ENCODE results near the gene PITRM1. TPM values are rescaled to one million over a fixed set of nuclear protein-coding genes. Genes with fewer than 3 reads are reported as not detected.

Gene PITRM1
- total RNA-seq, 1 donor from 2014 or later: 80.4 TPM

GRCh38 chr10:3152566-3152935, 20.0 kb downstream of the PITRM1 start:
- H3K27ac ChIP-seq (ENCODE audit: low read depth, low read length): no peak overlapping the region
- no peaks in the 10 kb centered on the region for H3K9me3 ChIP-seq (ENCODE audit: insufficient read depth, low read depth, low read length)
- no peaks in the 10 kb centered on the region for H3K9me3 Mint-ChIP-seq (ENCODE audit: unreplicated experiment)
- no peak overlapping the region for H3K4me3 ChIP-seq (ENCODE audit: insufficient read depth, low read depth, low read length)
- H3K27me3 Mint-ChIP-seq (ENCODE audit: low read depth, unreplicated experiment): no peaks in the 10 kb centered on the region
- no peak for FAIRE-seq
- peaks cover 25% of the 10 kb centered on the region for H3K36me3 Mint-ChIP-seq (ENCODE audit: low read depth, unreplicated experiment)
- H3K79me2 ChIP-seq (ENCODE audit: insufficient read depth, low read length): no peaks in the 10 kb centered on the region
- no peaks in the 10 kb centered on the region for H3K27me3 ChIP-seq (ENCODE audit: insufficient read depth, low read length)
- H2AFZ ChIP-seq (ENCODE audit: low read depth, low read length): no peak overlapping the region
- H3K4me3 Mint-ChIP-seq (ENCODE audit: unreplicated experiment): no peak overlapping the region
- no peak overlapping the region for H3K4me2 ChIP-seq (ENCODE audit: low read length)
- no peaks in the 10 kb centered on the region for H3K4me1 Mint-ChIP-seq (ENCODE audit: low read depth, unreplicated experiment)
- H3K27ac Mint-ChIP-seq (ENCODE audit: unreplicated experiment): no peak overlapping the region
- no peak for DNase-seq (ENCODE audit: low read depth)
- peaks cover 18% of the 10 kb centered on the region for H4K20me1 ChIP-seq (ENCODE audit: insufficient read depth, low read length)
- no peaks in the 10 kb centered on the region for H3K4me1 ChIP-seq (ENCODE audit: insufficient read depth, low read length)
- no peak for TF ChIP-seq EZH2 (IDR thresholded peaks at IDR 0.05; ENCODE audit: insufficient read depth, low read length)
- no peak for TF ChIP-seq CTCF (IDR thresholded peaks at IDR 0.05; ENCODE audit: insufficient read depth, low read depth, low read length)
- H3K36me3 ChIP-seq (ENCODE audit: insufficient read depth, low read length): peaks cover 79% of the 10 kb centered on the region
- no peak overlapping the region for H3K9ac ChIP-seq (ENCODE audit: low read length)

GRCh38 chr10:3151889-3152565, 20.6 kb downstream of the PITRM1 start:
- H3K4me3 Mint-ChIP-seq (ENCODE audit: unreplicated experiment): no peak overlapping the region
- H3K4me3 ChIP-seq (ENCODE audit: insufficient read depth, low read depth, low read length): no peak overlapping the region
- peaks cover 84% of the 10 kb centered on the region for H3K36me3 ChIP-seq (ENCODE audit: insufficient read depth, low read length)
- H3K27me3 ChIP-seq (ENCODE audit: insufficient read depth, low read length): no peaks in the 10 kb centered on the region
- no peaks in the 10 kb centered on the region for H3K79me2 ChIP-seq (ENCODE audit: insufficient read depth, low read length)
- no peaks in the 10 kb centered on the region for H3K9me3 Mint-ChIP-seq (ENCODE audit: unreplicated experiment)
- DNase-seq (ENCODE audit: low read depth) (no peak), FAIRE-seq (no peak)
- H3K27ac ChIP-seq (ENCODE audit: low read depth, low read length): no peak overlapping the region
- H3K9ac ChIP-seq (ENCODE audit: low read length): no peak overlapping the region
- no peaks in the 10 kb centered on the region for H3K4me1 ChIP-seq (ENCODE audit: insufficient read depth, low read length)
- H3K27me3 Mint-ChIP-seq (ENCODE audit: low read depth, unreplicated experiment): no peaks in the 10 kb centered on the region
- H3K9me3 ChIP-seq (ENCODE audit: insufficient read depth, low read depth, low read length): no peaks in the 10 kb centered on the region
- no peak overlapping the region for H2AFZ ChIP-seq (ENCODE audit: low read depth, low read length)
- no peak for TF ChIP-seq CTCF (IDR thresholded peaks at IDR 0.05; ENCODE audit: insufficient read depth, low read depth, low read length)
- no peaks in the 10 kb centered on the region for H3K4me1 Mint-ChIP-seq (ENCODE audit: low read depth, unreplicated experiment)
- no peak overlapping the region for H3K27ac Mint-ChIP-seq (ENCODE audit: unreplicated experiment)
- no peak overlapping the region for H3K4me2 ChIP-seq (ENCODE audit: low read length)
- H3K36me3 Mint-ChIP-seq (ENCODE audit: low read depth, unreplicated experiment): peaks cover 24% of the 10 kb centered on the region
- peaks cover 18% of the 10 kb centered on the region for H4K20me1 ChIP-seq (ENCODE audit: insufficient read depth, low read length)

- Mint-ChIP-seq H3K4me3 (ENCODE audit: unreplicated experiment) (no peak overlapping the region), H3K27ac (ENCODE audit: unreplicated experiment) (no peak overlapping the region), H3K36me3 (ENCODE audit: low read depth, unreplicated experiment) (peaks cover 24% of the 10 kb centered on the region), H3K27me3 (ENCODE audit: low read depth, unreplicated experiment) (no peaks in the 10 kb centered on the region), H3K4me1 (ENCODE audit: low read depth, unreplicated experiment) (no peaks in the 10 kb centered on the region), H3K9me3 (ENCODE audit: unreplicated experiment) (no peaks in the 10 kb centered on the region)
- Histone ChIP-seq H3K4me1 (ENCODE audit: insufficient read depth, low read length) (no peaks in the 10 kb centered on the region), H3K4me2 (ENCODE audit: low read length) (no peak overlapping the region), H3K9me3 (ENCODE audit: insufficient read depth, low read depth, low read length) (no peaks in the 10 kb centered on the region), H2AFZ (ENCODE audit: low read depth, low read length) (no peak overlapping the region), H3K27me3 (ENCODE audit: insufficient read depth, low read length) (no peaks in the 10 kb centered on the region), H3K36me3 (ENCODE audit: insufficient read depth, low read length) (peaks cover 84% of the 10 kb centered on the region), H3K4me3 (ENCODE audit: insufficient read depth, low read depth, low read length) (no peak overlapping the region), H3K9ac (ENCODE audit: low read length) (no peak overlapping the region), H4K20me1 (ENCODE audit: insufficient read depth, low read length) (peaks cover 18% of the 10 kb centered on the region), H3K79me2 (ENCODE audit: insufficient read depth, low read length) (no peaks in the 10 kb centered on the region), H3K27ac (ENCODE audit: low read depth, low read length) (no peak overlapping the region)
- FAIRE-seq (no peak), DNase-seq (ENCODE audit: low read depth) (no peak)
- TF ChIP-seq CTCF (IDR thresholded peaks at IDR 0.05; ENCODE audit: insufficient read depth, low read depth, low read length) (no peak), EZH2 (IDR thresholded peaks at IDR 0.05; ENCODE audit: insufficient read depth, low read length) (no peak)
Measured at GRCh38 chr10:3150961-3151360, 21.6 kb downstream of the PITRM1 start.

Data from astrocyte (in vitro differentiated cells and primary cell).